Mesendoderm (in vitro differentiated cells): ENCODE measurements around the gene PEMT.

Experiments
- DNase-seq: peaks from one replicate; pipeline ENCODE4 v3.0.0; 2013
- H2AK5ac ChIP-seq: 2 replicates; pipeline ENCODE4 v1.6.1; 2013; ENCODE audit warnings: low read length, inconsistent platforms
- H2BK120ac ChIP-seq: 2 replicates; pipeline ENCODE4 v1.6.1; 2013; ENCODE audit warnings: low read depth, mild to moderate bottlenecking, low read length, moderate library complexity, mixed read lengths
- H2BK15ac ChIP-seq: replicated peaks from 2 replicates; pipeline ENCODE4 v1.6.1; 2013; ENCODE audit warnings: low read depth, mild to moderate bottlenecking, moderate library complexity
- H2BK5ac ChIP-seq: 2 replicates; pipeline ENCODE4 v1.6.1; 2013; ENCODE audit warnings: low read length, inconsistent platforms
- H3K18ac ChIP-seq: 2 replicates; pipeline ENCODE4 v1.6.1; 2013; ENCODE audit warnings: mild to moderate bottlenecking, low read length, mixed read lengths
- H3K23ac ChIP-seq: one replicate; pipeline ENCODE4 v1.6.1; 2013; ENCODE audit warnings: low read length
- H3K27ac ChIP-seq: 2 replicates; pipeline ENCODE4 v1.5.1; 2013; ENCODE audit warnings: low read depth, mild to moderate bottlenecking, inconsistent platforms, low read length, moderate library complexity
- H3K27me3 ChIP-seq: 2 replicates; pipeline ENCODE4 v1.6.1; 2013; ENCODE audit warnings: low read length, control low read depth, mild to moderate bottlenecking, inconsistent platforms; ENCODE audit not compliant: insufficient read depth, poor library complexity
- H3K36me3 ChIP-seq: 2 replicates; pipeline ENCODE4 v1.6.1; 2013; ENCODE audit warnings: low read length, inconsistent platforms; ENCODE audit not compliant: control insufficient read depth, insufficient read depth
- H3K4ac ChIP-seq: one replicate; pipeline ENCODE4 v1.6.1; 2013; ENCODE audit warnings: low read depth, mild to moderate bottlenecking, low read length, moderate library complexity
- H3K4me1 ChIP-seq: 2 replicates; pipeline ENCODE4 v1.6.1; 2013; ENCODE audit warnings: low read depth, low read length, inconsistent platforms; ENCODE audit not compliant: control insufficient read depth
- H3K4me2 ChIP-seq: 2 replicates; pipeline ENCODE4 v1.6.1; 2013; ENCODE audit warnings: low read length
- H3K4me3 ChIP-seq: 2 replicates; pipeline ENCODE4 v1.5.1; 2013; ENCODE audit warnings: mild to moderate bottlenecking, low read length
- H3K56ac ChIP-seq: one replicate; pipeline ENCODE4 v1.6.1; 2013; ENCODE audit warnings: low read length
- H3K79me1 ChIP-seq: 2 replicates; pipeline ENCODE4 v1.6.1; 2013; ENCODE audit warnings: low read length, inconsistent platforms
- H3K79me2 ChIP-seq: 2 replicates; pipeline ENCODE4 v1.6.1; 2013; ENCODE audit warnings: mild to moderate bottlenecking, low read length; ENCODE audit not compliant: control insufficient read depth, insufficient read depth
- H3K9ac ChIP-seq: 2 replicates; pipeline ENCODE4 v1.6.1; 2013; ENCODE audit warnings: low read length, inconsistent platforms
- H4K5ac ChIP-seq: one replicate; pipeline ENCODE4 v1.6.1; 2013; ENCODE audit warnings: low read length
- H4K8ac ChIP-seq: one replicate; pipeline ENCODE4 v1.6.1; 2013; ENCODE audit warnings: low read depth, mild to moderate bottlenecking, control low read depth, low read length, moderate library complexity
- WGBS: extraction: QIAGEN DNeasy Blood & Tissue Kit; methylation state at CpG from one replicate; pipeline ENCODE4 v1.1.7; 2013; ENCODE audit warnings: low lambda C conversion rate, missing lambda C conversion rate; ENCODE audit not compliant: insufficient coverage; ENCODE audit errors: extremely low coverage; 5-methylcytosine and 5-hydroxymethylcytosine counted together

Gene PEMT

DNA sequence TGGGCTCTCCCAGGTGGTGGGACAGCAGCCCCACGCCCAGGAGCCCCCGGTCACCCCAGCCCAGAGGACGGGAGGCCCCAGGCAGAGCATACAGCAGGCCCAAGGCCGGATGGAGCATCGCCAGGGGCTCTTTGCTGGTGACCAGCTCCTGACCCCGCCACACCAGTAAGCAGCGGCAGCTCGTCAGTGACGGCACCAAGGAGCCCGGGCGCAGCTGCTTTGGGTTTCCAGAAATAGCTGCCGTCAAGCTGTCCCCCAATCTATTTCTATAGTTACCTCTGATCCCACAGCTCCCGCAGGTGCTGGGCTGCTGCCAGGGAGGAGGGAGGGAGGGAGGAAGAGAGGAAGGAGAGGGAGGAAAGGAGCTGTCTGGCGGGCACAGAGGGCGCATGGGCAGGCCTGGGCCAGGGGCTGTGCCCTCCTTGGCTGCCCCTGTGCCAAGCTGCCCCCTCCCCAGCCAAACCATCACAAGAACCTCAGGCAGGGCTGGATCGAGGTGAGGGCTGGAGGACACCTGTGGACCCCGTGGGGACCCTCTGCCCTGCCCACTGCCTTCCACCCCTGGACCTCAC is 84.5 kb downstream of the PEMT start:
- Histone ChIP-seq H4K5ac (no peak overlapping the region), H3K18ac (no peak overlapping the region), H3K36me3 (no peaks in the 10 kb centered on the region), H3K79me1 (no peaks in the 10 kb centered on the region), H2BK120ac (no peak overlapping the region), H3K56ac (no peak overlapping the region), H3K27ac (no peak overlapping the region), H3K27me3 (no peaks in the 10 kb centered on the region), H3K79me2 (no peaks in the 10 kb centered on the region), H3K4ac (no peak overlapping the region), H2BK15ac (no peak overlapping the region), H2BK5ac (no peak overlapping the region), H4K8ac (no peak overlapping the region), H3K4me3 (no peak overlapping the region), H3K9ac (no peak overlapping the region), H3K4me1 (no peaks in the 10 kb centered on the region), H3K4me2 (no peak overlapping the region), H2AK5ac (no peak overlapping the region), H3K23ac (no peak overlapping the region)
- DNase-seq: no peak
- WGBS: no CpG with 5 or more reads among the region's 17 CpGs

DNA sequence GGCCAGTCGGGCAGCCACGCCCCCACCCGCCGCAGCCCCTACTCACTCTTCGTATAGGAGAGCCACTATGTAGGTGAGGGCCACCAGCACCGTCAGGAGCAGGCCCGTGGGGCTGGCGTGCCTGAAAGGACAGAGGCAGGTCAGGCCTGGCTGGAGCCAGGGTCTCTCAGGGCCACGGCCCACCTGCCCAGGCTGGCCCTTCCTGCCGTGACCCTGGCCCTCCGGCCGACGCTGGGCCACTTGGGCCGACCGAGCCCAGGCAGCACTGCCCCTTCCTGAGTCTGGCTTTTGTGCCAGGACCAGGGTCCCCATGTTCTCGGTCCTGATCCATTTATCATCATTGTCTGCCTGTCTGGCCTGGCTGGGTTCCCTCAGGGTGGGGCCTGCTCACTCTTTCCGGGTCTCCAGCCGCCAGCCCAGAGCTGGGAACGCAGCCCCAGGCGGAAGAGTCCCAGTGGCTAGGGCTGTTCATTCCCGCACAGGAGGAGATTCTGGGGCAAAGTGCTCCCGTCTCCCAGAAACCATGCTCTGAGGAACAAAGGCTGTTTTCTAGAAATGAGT is 85.2 kb downstream of the PEMT start:
- Histone ChIP-seq H3K4me2 (no peak overlapping the region), H3K56ac (no peak overlapping the region), H3K4me3 (no peak overlapping the region), H2BK15ac (no peak overlapping the region), H3K79me2 (no peaks in the 10 kb centered on the region), H4K5ac (no peak overlapping the region), H3K18ac (no peak overlapping the region), H2BK5ac (no peak overlapping the region), H3K4ac (no peak overlapping the region), H2BK120ac (no peak overlapping the region), H3K9ac (no peak overlapping the region), H3K36me3 (no peaks in the 10 kb centered on the region), H3K23ac (no peak overlapping the region), H3K27me3 (no peaks in the 10 kb centered on the region), H3K4me1 (no peaks in the 10 kb centered on the region), H3K79me1 (no peaks in the 10 kb centered on the region), H3K27ac (no peak overlapping the region), H2AK5ac (no peak overlapping the region), H4K8ac (no peak overlapping the region)
- DNase-seq: no peak
- WGBS: no CpG with 5 or more reads among the region's 22 CpGs

DNA sequence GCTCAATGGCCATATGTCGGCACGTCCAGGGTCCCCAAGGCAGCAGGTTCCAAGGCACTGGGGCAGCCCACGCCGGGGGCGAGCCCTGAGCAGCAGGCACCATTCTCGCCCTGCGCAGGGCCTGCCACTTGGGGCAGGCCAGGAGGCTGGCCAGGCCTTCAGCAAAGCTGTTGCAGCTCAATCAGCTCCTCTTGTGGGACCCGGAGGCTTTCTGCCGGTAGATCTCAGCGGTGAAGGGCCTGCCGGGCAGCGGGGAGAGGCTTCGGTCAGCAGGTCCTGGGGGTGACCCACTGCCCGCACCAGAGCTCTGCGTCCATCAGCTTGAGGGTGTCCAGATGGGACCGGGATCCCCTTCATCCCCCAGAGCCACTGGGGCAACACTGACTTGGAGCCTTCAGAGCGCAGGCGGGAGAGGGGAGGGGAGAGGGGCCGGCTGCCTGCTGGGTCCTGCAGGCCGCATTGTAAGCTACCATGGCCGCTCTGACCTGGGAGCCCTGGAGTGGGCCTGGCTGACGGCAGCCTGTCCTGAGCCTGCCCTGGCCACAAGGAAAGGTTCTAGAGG is 85.8 kb downstream of the PEMT start:
- no peaks in the 10 kb centered on the region for H3K27me3 ChIP-seq
- no peak overlapping the region for H2BK5ac ChIP-seq
- no peak overlapping the region for H2AK5ac ChIP-seq
- H3K18ac ChIP-seq: no peak overlapping the region
- no peak for DNase-seq
- no peak overlapping the region for H3K27ac ChIP-seq
- no peak overlapping the region for H3K4me2 ChIP-seq
- H3K23ac ChIP-seq: no peak overlapping the region
- H3K4ac ChIP-seq: no peak overlapping the region
- no peak overlapping the region for H3K9ac ChIP-seq
- H3K4me3 ChIP-seq: no peak overlapping the region
- no peak overlapping the region for H4K5ac ChIP-seq
- H3K79me2 ChIP-seq: no peaks in the 10 kb centered on the region
- no peaks in the 10 kb centered on the region for H3K79me1 ChIP-seq
- no peaks in the 10 kb centered on the region for H3K4me1 ChIP-seq
- no peak overlapping the region for H4K8ac ChIP-seq
- no peak overlapping the region for H3K56ac ChIP-seq
- H3K36me3 ChIP-seq: no peaks in the 10 kb centered on the region
- WGBS: no CpG with 5 or more reads among the region's 22 CpGs
- no peak overlapping the region for H2BK15ac ChIP-seq
- H2BK120ac ChIP-seq: no peak overlapping the region

DNA sequence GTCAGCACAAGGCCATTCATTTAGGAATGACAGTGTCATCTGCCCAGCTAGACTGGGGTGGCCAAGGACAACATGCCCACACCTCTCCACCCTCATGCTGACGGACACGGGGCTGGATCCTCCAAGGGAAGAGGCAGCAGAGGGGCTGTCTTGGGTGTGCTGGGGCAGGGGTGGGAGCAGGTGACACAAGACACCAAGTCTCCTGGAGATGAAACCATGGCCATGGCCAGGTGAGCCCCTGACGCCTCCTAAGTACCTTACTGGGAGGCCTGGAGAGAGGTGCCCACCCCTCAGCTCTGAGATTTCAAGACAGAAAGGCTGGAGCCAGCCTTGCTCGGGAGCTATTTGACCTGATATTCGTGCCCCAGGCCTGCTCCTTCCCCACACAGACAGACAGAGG is 86.4 kb downstream of the PEMT start:
- H3K9ac ChIP-seq: no peak overlapping the region
- H2BK15ac ChIP-seq: no peak overlapping the region
- H3K79me2 ChIP-seq: no peaks in the 10 kb centered on the region
- no peak overlapping the region for H2AK5ac ChIP-seq
- no peak overlapping the region for H4K8ac ChIP-seq
- no peak overlapping the region for H2BK5ac ChIP-seq
- H3K4me3 ChIP-seq: no peak overlapping the region
- WGBS: no CpG with 5 or more reads among the region's 5 CpGs
- no peaks in the 10 kb centered on the region for H3K36me3 ChIP-seq
- no peak for DNase-seq
- no peak overlapping the region for H3K4ac ChIP-seq
- no peaks in the 10 kb centered on the region for H3K4me1 ChIP-seq
- no peak overlapping the region for H3K18ac ChIP-seq
- H3K79me1 ChIP-seq: no peaks in the 10 kb centered on the region
- H2BK120ac ChIP-seq: no peak overlapping the region
- H3K56ac ChIP-seq: no peak overlapping the region
- no peak overlapping the region for H3K27ac ChIP-seq
- H3K4me2 ChIP-seq: no peak overlapping the region
- no peak overlapping the region for H4K5ac ChIP-seq
- no peak overlapping the region for H3K23ac ChIP-seq
- H3K27me3 ChIP-seq: no peaks in the 10 kb centered on the region

DNA sequence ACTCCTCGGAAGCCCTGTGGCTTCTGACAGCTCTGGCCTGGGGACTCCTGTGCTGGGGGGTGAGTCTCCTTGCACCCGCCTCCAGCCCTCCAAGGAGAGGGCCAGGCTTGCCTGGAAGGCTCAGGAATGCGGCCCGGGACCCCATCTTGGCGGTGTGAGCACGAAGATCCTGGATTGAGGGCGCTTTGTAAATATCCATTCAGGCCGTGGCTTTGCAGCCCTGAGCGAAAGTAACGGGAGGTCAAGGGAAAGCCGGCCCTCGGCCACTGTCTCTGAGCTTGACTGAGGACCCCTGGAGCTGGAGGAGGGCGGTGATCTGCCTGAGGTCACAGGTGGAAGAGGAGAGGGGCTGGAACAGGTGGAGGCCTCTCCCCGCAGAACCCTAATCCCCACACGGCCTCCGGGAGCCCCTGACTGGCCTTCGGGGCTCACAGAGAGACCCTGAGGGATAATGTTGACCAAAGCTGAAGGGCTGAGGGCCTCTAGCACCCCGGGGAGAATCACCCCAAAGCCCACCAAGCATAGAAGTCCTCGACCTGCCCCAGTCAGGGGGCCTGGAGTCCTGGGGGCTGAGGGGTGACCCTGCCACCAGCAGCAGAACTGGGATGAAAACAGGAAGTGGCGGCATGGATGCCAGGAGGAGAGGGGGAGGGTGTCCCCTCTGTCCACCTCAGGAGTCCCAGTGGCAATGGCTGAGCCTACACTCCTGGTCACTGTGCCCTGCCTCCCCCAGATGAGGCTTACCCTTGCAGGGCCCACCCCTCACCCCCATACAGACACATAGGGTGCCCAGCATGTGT is 87.0 kb downstream of the PEMT start:
- Histone ChIP-seq H3K4me2 (no peak overlapping the region), H3K4ac (no peak overlapping the region), H2BK120ac (no peak overlapping the region), H4K8ac (no peak overlapping the region), H3K79me1 (no peaks in the 10 kb centered on the region), H3K36me3 (no peaks in the 10 kb centered on the region), H3K79me2 (no peaks in the 10 kb centered on the region), H3K18ac (no peak overlapping the region), H2AK5ac (no peak overlapping the region), H3K56ac (no peak overlapping the region), H3K4me3 (no peak overlapping the region), H4K5ac (no peak overlapping the region), H3K27me3 (no peaks in the 10 kb centered on the region), H2BK5ac (no peak overlapping the region), H3K23ac (no peak overlapping the region), H3K4me1 (no peaks in the 10 kb centered on the region), H2BK15ac (no peak overlapping the region), H3K27ac (no peak overlapping the region), H3K9ac (no peak overlapping the region)
- no peak for DNase-seq
- no CpG with 5 or more reads among the region's 20 CpGs for WGBS
